ENCODE measurements around the gene PTH2.

GRCh38 chr19:49403404-49404187 lies 19.6 kb downstream of the PTH2 start:
- TF ChIP-seq, protein P1, sequence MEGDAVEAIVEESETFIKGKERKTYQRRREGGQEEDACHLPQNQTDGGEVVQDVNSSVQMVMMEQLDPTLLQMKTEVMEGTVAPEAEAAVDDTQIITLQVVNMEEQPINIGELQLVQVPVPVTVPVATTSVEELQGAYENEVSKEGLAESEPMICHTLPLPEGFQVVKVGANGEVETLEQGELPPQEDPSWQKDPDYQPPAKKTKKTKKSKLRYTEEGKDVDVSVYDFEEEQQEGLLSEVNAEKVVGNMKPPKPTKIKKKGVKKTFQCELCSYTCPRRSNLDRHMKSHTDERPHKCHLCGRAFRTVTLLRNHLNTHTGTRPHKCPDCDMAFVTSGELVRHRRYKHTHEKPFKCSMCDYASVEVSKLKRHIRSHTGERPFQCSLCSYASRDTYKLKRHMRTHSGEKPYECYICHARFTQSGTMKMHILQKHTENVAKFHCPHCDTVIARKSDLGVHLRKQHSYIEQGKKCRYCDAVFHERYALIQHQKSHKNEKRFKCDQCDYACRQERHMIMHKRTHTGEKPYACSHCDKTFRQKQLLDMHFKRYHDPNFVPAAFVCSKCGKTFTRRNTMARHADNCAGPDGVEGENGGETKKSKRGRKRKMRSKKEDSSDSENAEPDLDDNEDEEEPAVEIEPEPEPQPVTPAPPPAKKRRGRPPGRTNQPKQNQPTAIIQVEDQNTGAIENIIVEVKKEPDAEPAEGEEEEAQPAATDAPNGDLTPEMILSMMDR (IDR thresholded peaks at IDR 0.05), result no peak
- no peak for TF ChIP-seq POLR2AphosphoS5 (IDR thresholded peaks at IDR 0.05)

All from suprapubic skin (tissue), 3 donors.